Choroid plexus epithelial cell (primary cell): ENCODE data around the gene ALLC.
A peak's percentile ranks its signal among the peaks of the same experiment; 100 is the strongest.
"Not testable (repeated sequence)": the region's sequence is repeated elsewhere in the genome, so short reads cannot be mapped to it uniquely, and the experiment has no call there.

ENCODE experiments used
- DNase-seq: peaks from one replicate; pipeline ENCODE4 v3.0.0-alpha.2; 2010; ENCODE audit warnings: low read depth
- H3K4me3 ChIP-seq: 2 replicates; pipeline ENCODE4 v1.5.1; 2011; ENCODE audit warnings: low read depth, mild to moderate bottlenecking, control low read depth, low read length, moderate library complexity
- TF ChIP-seq, protein P1 (sequence below): conservative IDR thresholded peaks from 2 replicates; pipeline ENCODE4 v1.5.1; 2011; ENCODE audit warnings: low read depth, mild to moderate bottlenecking, control low read depth, inconsistent platforms, low read length, moderate library complexity

ALLC gene

DNA sequence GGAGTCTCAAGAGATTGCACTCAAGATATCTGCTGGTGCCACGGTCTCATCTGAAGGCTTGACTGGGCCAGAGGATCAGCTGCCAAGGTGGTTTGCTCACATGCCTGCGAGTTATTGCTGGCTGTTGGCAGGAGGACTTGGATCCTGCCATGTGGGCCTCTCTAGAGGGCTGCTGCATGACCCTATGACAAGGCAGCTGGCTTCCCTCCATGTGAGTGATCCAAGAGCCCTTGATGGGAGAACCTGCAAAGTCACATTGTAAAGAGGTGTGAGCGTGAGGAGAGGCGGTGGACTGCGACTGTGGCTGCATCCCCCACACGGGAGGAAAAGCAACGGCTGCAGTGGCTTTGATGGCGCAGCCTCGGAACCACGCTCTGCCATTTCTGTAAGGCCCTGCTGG is 4.0 kb upstream of the ALLC start:
- no peak overlapping the region for H3K4me3 ChIP-seq
- TF ChIP-seq, protein P1, sequence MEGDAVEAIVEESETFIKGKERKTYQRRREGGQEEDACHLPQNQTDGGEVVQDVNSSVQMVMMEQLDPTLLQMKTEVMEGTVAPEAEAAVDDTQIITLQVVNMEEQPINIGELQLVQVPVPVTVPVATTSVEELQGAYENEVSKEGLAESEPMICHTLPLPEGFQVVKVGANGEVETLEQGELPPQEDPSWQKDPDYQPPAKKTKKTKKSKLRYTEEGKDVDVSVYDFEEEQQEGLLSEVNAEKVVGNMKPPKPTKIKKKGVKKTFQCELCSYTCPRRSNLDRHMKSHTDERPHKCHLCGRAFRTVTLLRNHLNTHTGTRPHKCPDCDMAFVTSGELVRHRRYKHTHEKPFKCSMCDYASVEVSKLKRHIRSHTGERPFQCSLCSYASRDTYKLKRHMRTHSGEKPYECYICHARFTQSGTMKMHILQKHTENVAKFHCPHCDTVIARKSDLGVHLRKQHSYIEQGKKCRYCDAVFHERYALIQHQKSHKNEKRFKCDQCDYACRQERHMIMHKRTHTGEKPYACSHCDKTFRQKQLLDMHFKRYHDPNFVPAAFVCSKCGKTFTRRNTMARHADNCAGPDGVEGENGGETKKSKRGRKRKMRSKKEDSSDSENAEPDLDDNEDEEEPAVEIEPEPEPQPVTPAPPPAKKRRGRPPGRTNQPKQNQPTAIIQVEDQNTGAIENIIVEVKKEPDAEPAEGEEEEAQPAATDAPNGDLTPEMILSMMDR, result no peak
- DNase-seq, result no peak

DNA sequence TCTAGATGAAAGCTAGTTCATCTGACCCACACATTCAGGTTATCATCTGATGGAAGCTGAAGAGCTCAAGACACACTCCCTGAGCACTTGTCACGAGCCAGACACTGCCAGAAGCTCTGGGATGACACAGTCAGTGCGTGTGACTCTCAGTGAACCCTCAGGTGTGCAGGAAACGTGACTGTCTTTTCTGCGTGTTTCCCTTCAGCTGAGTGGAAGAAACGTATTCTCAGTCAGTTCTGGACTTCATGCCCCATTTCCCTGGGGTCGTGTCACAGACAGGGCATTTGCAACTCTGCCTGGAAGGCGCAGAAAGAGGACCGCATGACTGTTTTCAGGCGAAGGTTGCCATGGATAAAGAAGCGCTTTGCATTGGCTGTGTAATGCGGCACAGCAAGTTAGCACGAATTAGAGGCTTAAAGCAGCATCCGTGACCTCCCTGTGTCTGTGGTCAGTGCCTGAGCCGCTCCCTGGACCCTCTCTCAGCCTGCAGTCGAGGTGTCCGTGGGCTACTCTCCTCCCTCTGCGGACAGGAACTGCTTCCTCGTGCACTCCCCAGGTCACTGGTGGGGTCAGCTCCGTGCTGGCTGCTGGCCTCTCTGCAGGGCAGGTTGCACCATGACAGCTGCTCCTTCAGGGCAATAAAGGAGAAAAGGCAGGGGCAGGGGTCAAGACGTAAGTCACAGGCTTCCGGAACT is 3.3 kb upstream of the ALLC start:
- DNase-seq, result no peak
- TF ChIP-seq, protein P1, result no peak
- no peak overlapping the region for H3K4me3 ChIP-seq

DNA sequence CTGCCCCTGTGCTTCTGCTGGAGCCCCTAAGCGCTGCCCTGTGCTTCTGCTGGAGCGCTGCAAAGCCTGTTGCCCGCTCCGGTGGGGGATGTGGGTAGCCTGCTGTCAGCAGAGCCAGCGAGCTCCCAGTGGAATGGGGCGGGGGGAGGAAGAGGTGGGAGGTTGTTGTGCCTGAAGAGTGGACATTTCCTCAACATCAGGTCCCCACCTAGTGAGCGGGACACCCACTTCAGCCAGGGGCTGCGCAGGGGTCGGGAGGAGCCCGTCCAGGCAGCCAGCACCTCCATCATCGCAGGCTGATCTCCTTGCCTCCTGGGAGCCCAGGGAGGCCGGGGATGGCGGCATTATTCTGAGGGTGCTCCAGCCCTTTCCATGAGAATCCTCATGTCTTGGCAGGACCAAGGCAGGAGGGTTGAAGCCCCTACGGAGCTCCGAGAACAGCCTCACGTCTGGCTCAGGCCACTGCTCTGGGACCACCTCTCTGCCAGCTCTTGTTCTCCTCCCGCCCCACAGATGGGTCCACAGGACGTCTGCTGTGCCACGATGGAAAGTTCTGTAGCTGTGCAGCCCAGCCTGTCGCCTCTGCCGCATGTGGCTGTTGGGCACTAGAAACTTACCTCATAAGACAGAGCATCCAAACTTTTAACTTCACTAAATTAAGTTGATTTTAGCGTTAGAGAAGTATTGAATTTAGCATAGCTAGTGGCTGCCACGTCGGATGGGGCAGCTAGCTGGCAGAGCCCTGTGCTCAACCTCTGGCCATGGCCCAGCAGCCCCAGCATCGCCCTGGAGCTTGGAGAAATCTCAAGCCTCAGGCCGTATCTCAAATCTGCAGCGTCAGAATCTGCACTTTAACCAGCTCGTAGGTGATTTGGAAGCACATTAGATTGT is 1.9 kb upstream of the ALLC start:
- TF ChIP-seq, protein P1, result no peak
- no peak overlapping the region for H3K4me3 ChIP-seq
- DNase-seq, result no peak

DNA sequence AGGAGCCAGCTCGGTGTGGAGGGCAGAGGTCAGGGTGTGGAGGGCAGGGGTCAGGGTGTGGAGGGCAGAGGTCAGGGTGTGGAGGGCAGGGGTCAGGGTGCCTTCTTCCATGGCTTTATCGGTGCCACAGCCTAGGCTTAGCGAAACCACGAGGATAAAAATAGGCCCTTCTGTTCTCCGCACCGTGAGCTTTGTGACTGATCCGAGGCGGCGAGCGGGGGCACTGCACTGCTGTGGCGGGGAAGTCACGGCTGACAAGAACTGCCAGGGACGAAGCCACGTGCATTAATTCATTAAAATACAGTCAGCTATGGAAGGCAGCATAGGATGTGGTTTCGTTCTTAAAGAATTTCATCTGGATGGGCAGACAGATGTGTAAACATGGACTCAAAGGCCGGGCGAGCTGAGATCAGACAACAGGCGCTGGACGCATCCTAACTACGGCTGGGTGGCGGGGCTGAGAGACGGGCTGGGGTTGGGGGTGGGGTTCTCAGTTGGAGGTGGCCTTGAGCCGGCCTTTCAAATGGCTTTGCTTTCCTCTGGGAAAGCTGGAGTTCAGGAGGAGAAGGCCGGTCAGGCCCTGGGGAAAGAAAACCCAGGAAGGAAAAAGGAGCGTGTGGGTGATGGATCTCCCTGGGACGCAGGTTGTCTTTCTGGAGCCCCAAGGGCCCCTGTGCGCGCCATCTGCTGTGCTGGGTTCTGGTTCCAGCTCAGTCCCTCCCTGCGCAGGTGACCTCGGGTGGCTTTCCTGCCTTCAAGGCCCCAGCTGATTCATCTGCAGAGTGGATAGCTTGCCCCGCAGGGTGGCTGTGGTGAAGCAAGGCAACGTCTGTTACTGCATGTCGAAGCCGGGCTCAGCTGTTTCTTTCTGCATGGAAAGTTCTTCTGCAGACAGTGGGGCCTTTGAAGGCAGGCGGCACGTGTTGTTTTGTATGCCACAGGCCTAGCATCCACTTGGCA is 958 bp upstream of the ALLC start:
- TF ChIP-seq, protein P1, result no peak
- no peak overlapping the region for H3K4me3 ChIP-seq
- peak; percentile 74 for DNase-seq

DNA sequence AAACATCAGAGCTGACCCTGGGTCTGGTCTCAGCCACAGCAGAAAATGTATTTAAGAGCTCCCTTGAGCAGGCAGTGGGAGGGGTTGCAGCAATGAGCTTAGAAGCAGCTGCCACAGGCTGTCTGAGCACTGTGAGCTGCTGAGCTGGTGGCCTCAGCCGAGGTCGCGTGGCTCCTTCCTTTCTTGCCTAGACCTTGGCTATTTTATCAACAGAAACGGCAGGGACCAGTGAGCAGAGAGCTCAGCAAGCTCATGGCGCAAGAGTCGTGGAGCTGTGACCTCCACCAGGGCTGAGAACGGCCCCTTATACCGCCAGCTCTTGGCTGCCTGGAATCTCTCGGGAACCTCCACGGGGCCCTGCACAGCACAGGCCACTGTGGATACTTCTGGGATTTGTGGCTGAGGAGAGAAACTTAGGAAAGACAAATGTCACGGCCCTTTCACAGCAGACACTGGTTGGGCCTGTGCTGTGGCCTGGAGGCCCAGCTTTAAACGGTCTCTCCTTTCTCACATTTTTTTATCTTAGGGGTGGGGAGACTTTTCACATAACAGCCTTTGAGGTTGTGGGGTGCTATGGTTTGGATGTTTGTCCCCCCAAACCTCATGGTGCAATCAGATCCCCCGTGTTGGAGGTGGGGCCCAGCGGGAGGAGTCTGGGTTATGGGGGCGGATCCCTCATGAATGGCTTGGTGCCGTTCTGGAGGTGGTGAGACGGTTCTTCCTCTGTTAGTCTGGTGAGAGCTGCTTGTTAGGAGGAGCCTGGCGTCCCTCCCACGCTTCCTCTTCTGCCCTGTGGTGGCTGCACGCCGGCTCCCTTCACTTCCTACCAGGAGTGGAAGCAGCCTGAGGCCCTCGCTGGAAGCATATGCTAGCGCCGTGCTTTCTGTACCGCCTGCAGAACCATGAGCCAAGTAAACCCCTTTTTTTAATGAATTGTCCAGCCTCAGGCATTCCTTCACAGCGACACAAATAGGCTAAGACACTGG is 1.7 kb downstream of the ALLC start:
- peak; percentile 51 for DNase-seq
- TF ChIP-seq, protein P1, result no peak
- H3K4me3 ChIP-seq, result no peak overlapping the region

DNA sequence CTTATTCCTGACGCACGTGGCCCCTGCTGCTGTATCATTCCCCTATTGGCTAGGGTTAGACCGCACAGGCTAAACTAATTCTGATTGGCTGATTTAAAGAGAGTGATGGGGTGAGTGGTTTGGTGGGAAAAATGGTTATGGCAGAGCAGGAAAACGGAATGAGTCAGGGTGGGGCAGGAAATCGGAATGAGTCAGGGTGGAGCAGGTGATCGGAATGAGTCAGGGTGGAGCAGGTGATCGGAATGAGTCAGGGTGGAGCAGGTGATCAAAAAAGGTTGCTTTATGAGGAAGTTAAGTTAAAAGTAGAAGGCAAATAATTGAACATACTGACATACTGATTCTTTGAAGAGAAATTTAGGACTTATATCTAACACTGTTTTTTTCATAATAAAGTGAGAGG is 2.6 kb downstream of the ALLC start:
- not testable (repeated sequence) for DNase-seq

More for the DNA sequence above, 2.6 kb downstream of the ALLC start:
- not testable (repeated sequence) for H3K4me3 ChIP-seq
